ENCODE data around the gene GNGT2.

GRCh38 chr17:49191409-49191916 is 18.9 kb downstream of the GNGT2 start:
- TF ChIP-seq, protein P1, sequence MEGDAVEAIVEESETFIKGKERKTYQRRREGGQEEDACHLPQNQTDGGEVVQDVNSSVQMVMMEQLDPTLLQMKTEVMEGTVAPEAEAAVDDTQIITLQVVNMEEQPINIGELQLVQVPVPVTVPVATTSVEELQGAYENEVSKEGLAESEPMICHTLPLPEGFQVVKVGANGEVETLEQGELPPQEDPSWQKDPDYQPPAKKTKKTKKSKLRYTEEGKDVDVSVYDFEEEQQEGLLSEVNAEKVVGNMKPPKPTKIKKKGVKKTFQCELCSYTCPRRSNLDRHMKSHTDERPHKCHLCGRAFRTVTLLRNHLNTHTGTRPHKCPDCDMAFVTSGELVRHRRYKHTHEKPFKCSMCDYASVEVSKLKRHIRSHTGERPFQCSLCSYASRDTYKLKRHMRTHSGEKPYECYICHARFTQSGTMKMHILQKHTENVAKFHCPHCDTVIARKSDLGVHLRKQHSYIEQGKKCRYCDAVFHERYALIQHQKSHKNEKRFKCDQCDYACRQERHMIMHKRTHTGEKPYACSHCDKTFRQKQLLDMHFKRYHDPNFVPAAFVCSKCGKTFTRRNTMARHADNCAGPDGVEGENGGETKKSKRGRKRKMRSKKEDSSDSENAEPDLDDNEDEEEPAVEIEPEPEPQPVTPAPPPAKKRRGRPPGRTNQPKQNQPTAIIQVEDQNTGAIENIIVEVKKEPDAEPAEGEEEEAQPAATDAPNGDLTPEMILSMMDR (IDR thresholded peaks at IDR 0.05): no peak
- TF ChIP-seq POLR2A (IDR thresholded peaks at IDR 0.05) (no peak), EP300 (IDR thresholded peaks at IDR 0.05) (no peak)
